NCI-H2107 treated with DMSO at 0.1 percent for 48 hours (cell line): Measurements from ENCODE around the gene NCBP3.

Experiments used
- DNase-seq: peaks from one replicate; lab custom pipeline; 2025; ENCODE audit not compliant: unreplicated experiment; lab: John Stamatoyannopoulos, UW

NCBP3 gene

GRCh38 chr17:3845621-3846436, at the start of gene NCBP3:
Gene NCBP3, minus strand, starts transcription at chr17:3846246. Its CDS starts 23 bp downstream, at chr17:3846223.
- peak; percentile 29 for DNase-seq

GRCh38 chr17:3895354-3895753, 49.3 kb upstream of the NCBP3 start:
- DNase-seq = no peak

- no peak for DNase-seq
Observed at GRCh38 chr17:3894911-3895343, 48.9 kb upstream of the NCBP3 start.

GRCh38 chr17:3894188-3894587, 48.1 kb upstream of the NCBP3 start:
- no peak for DNase-seq

GRCh38 chr17:3893720-3894116, 47.7 kb upstream of the NCBP3 start:
- DNase-seq = no peak

GRCh38 chr17:3893003-3893719, 47.1 kb upstream of the NCBP3 start, which contains the start of gene CAMKK1:
Gene CAMKK1, minus strand, starts transcription at chr17:3893053. Its CDS starts 7,366 bp downstream, at chr17:3885687.
- peak; percentile 24 for DNase-seq

GRCh38 chr17:3892095-3892998, 46.3 kb upstream of the NCBP3 start:
- no peak for DNase-seq

GRCh38 chr17:3891626-3892094, 45.6 kb upstream of the NCBP3 start:
- DNase-seq = no peak

- DNase-seq = no peak
Observed at GRCh38 chr17:3890878-3891219, 44.8 kb upstream of the NCBP3 start.

GRCh38 chr17:3890082-3890877, 44.2 kb upstream of the NCBP3 start:
- peak; percentile 47 for DNase-seq

GRCh38 chr17:3889325-3890012, 43.4 kb upstream of the NCBP3 start:
- DNase-seq = no peak

- peak; percentile 79 for DNase-seq
Observed at GRCh38 chr17:3888343-3889171, 42.5 kb upstream of the NCBP3 start.

- no peak for DNase-seq
Observed at GRCh38 chr17:3887804-3888203, 41.8 kb upstream of the NCBP3 start.

- no peak for DNase-seq
Observed at GRCh38 chr17:3887394-3887793, 41.3 kb upstream of the NCBP3 start.

GRCh38 chr17:3886776-3887175, 40.7 kb upstream of the NCBP3 start:
- DNase-seq = no peak

- DNase-seq = no peak
Observed at GRCh38 chr17:3885970-3886369, 39.9 kb upstream of the NCBP3 start.

GRCh38 chr17:3885271-3885670, 39.2 kb upstream of the NCBP3 start:
- DNase-seq = no peak

- DNase-seq = no peak
Observed at GRCh38 chr17:3884188-3884587, 38.1 kb upstream of the NCBP3 start.

GRCh38 chr17:3882276-3882675, 36.2 kb upstream of the NCBP3 start:
- DNase-seq = no peak
